Right lobe of liver (tissue), 6 donors: ENCODE results near the gene PSME2. TPM values are rescaled to one million over a fixed set of nuclear protein-coding genes. Genes with fewer than 3 reads are reported as not detected.
"Not testable (repeated sequence)": the region's sequence is repeated elsewhere in the genome, so short reads cannot be mapped to it uniquely, and the experiment has no call there.

Experiments used
- ATAC-seq, 4 donors: fragments of 200-7000 bp; cut with Tn5 transposase; one replicate each; pipeline ENCODE4 v1.9.1; 2020; ENCODE audit warnings: mild to moderate bottlenecking in 4 of 4, moderate library complexity in 4 of 4
- DNase-seq, 3 donors: peaks; one replicate each; pipeline ENCODE4 v3.0.0-alpha.2; 2020
- H3K27ac ChIP-seq, 3 donors: fragments of 200-600 bp; one replicate each; pipeline ENCODE4 v1.8.0; 2022
- H3K27me3 ChIP-seq, 2 donors: fragments of 200-600 bp; one replicate each; pipeline ENCODE4 v1.8.0; 2022
- H3K36me3 ChIP-seq, 4 donors: fragments of 200-600 bp; sonication (generic) in 1 of 4; one replicate each; pipeline versions ENCODE4 v1.5.1 to v1.8.0; 2017 to 2022; ENCODE audit warnings: control low read depth in 1 of 4
- H3K4me1 ChIP-seq, 4 donors: fragments of 200-600 bp; sonication (generic) in 1 of 4; one replicate each; pipeline versions ENCODE4 v1.5.1 to v1.8.0; 2017 to 2022; ENCODE audit warnings: control low read depth in 1 of 4
- H3K4me3 ChIP-seq, 3 donors: fragments of 200-600 bp; one replicate each; pipeline ENCODE4 v1.8.0; 2022
- H3K9me3 ChIP-seq, 4 donors: fragments of 200-600 bp; sonication (generic) in 1 of 4; one replicate each; pipeline versions ENCODE4 v1.5.1 to v1.8.0; 2017 to 2022; ENCODE audit warnings: control low read depth in 1 of 4
- POLR2A ChIP-seq: fragments of 450-650 bp; IDR thresholded peaks from one replicate; pipeline ENCODE4 v1.6.1; 2017; ENCODE audit warnings: antibody characterized with exemption, mild to moderate bottlenecking
- WGBS: methylation state at CpG from one replicate; pipeline ENCODE4 v1.1.6; 2018; ENCODE audit warnings: low coverage, low lambda C conversion rate; ENCODE audit not compliant: insufficient coverage; ENCODE audit errors: missing lambda C conversion rate; 5-methylcytosine and 5-hydroxymethylcytosine counted together
- intact Hi-C, 2 donors: fragments of 100-400 bp; cut with DNase I; formaldehyde crosslinking; loops; one replicate each; pipeline versions ENCODE4 v1.11.2 to v1.14.1; 2022
- total RNA-seq, 6 experiments: library from RNA; depleted of rRNA in 2 of 6; stranded (reverse); fragments of >200 nt in 2 of 6; fragmentation: NEBNext Ultra II Directional in 3 of 6; extraction: Animal tissue kit (Norgen Biotek cat#: 25700) in 3 of 6; gene quantifications; one replicate each; pipeline versions ENCODE4 v1.1.0 to v1.2.4, GENCODE V29; 2016 to 2023
- TF ChIP-seq, protein P1 (sequence below), 4 donors: fragments of 200-600 bp in 3 of 4; fragments of 450-650 bp in 1 of 4; IDR thresholded peaks; one replicate each; pipeline versions ENCODE4 v1.5.1 to v1.8.0; 2016 to 2022; ENCODE audit warnings: antibody characterized with exemption in 4 of 4, mild to moderate bottlenecking in 2 of 4
- donor health status: DM: no; HTN: yes; CAD: no.
- donor health status: DM: no; HTN: no; CAD: no.
- donor health status: DM: no; HTN: no; CAD: no.
- donor health status: DM: no; HTN: yes; CAD: no.
- donor health status: DM: no; HTN: yes; CAD: no.

PSME2 gene
- total RNA-seq, 6 experiments from 2014 or later: 66.1 to 142 (median 110) TPM

DNA sequence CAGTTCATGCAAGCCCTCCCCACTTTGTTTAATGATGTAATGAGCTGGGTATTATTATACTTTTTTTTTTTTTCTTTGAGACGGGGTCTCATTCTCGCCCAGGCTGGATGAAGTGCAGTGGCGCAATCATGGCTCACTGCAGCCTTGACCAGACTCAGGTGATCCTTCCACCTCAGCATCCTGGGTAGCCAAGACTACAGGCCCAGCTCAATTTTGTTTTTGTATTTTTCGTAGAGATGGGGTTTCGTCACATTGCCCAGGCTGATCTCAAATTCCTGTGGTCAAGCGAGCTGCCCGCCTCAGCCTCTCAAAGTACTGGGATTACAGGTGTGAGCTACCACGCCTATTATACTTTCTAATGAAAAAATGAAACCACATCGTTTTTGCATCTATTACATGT, 36.4 kb downstream of the PSME2 start:
- H3K27ac ChIP-seq: no peak overlapping the region
- intact Hi-C loops: no loop called here
- DNase-seq (no peak), ATAC-seq (no peak)
- peaks cover 0 to 61% (median 18%) of the 10 kb centered on the region in 4 donors for H3K4me1 ChIP-seq
- TF ChIP-seq, protein P1, sequence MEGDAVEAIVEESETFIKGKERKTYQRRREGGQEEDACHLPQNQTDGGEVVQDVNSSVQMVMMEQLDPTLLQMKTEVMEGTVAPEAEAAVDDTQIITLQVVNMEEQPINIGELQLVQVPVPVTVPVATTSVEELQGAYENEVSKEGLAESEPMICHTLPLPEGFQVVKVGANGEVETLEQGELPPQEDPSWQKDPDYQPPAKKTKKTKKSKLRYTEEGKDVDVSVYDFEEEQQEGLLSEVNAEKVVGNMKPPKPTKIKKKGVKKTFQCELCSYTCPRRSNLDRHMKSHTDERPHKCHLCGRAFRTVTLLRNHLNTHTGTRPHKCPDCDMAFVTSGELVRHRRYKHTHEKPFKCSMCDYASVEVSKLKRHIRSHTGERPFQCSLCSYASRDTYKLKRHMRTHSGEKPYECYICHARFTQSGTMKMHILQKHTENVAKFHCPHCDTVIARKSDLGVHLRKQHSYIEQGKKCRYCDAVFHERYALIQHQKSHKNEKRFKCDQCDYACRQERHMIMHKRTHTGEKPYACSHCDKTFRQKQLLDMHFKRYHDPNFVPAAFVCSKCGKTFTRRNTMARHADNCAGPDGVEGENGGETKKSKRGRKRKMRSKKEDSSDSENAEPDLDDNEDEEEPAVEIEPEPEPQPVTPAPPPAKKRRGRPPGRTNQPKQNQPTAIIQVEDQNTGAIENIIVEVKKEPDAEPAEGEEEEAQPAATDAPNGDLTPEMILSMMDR (IDR thresholded peaks at IDR 0.05): no peak
- no peak for TF ChIP-seq POLR2A
- WGBS: 76% methylated on average over 9 of the region's 9 CpGs
- no peaks in the 10 kb centered on the region for H3K36me3 ChIP-seq
- no peak overlapping the region for H3K4me3 ChIP-seq
- H3K27me3 ChIP-seq: no peaks in the 10 kb centered on the region
- no peaks in the 10 kb centered on the region for H3K9me3 ChIP-seq

DNA sequence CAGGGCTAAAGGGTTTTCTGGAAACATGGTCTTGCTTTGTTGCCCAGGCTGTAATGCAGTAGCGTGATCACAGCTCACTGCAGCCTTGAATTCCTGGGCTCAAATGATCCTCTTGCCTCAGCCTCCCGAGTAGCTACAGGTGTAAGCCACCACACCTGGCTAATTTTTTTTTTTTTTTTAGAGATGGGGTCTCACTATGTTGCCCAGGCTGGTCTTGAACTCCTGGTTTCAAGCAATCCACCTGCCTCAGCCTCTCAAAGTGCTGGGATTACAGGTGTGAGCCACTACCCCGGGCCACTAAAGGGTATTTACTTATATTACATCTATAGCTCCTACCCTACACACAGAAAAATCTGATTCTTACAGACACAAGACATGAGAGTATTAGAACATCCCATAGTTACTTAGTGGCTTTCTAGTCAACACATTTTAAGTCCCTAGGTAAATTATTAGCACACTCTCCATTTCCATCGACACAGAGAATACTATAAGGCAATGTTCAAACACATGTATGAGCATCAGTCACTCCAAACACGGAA, 38.0 kb downstream of the PSME2 start:
- peak overlapping the region in 1 of 3 donors; percentile 61 for H3K27ac ChIP-seq
- peaks cover 0 to 71% (median 22%) of the 10 kb centered on the region in 4 donors for H3K4me1 ChIP-seq
- WGBS: 39% methylated on average over 5 of the region's 5 CpGs

DNA sequence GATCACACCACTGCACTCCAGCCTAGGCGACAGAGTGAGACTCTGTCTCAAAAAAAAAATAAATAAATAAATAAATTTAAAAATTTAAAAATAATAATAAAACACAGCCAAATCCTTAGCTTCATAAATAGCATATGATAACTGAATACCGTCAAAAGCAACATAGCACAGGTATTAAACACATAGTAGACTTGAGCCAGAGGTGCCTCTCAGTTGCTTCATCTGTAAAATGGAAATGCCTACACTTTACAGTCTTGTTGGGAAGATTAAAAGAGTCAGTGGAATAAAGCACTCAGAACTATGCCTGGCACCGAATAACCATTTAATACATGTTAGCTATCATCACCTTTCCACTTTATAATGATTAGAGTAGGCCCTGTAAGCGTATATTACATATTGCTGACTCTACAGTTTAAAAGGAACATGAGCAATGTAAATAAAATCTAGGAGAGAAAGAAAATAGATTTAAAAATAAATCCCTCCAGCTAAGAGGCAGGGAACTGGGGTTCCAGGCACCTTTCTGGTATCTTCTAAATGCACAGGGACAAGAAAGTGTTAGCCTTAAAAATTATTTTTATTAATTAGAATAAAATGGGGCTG, 39.6 kb downstream of the PSME2 start:
- no peak overlapping the region for H3K4me3 ChIP-seq
- no peak for TF ChIP-seq POLR2A
- TF ChIP-seq, protein P1 (IDR thresholded peaks at IDR 0.05): no peak
- 48% methylated on average over 4 of the region's 4 CpGs for WGBS
- no peaks in the 10 kb centered on the region for H3K9me3 ChIP-seq
- H3K27ac ChIP-seq: peak overlapping the region in 1 of 3 donors; percentile 73
- peaks cover 0 to 84% (median 23%) of the 10 kb centered on the region in 4 donors for H3K4me1 ChIP-seq
- peaks cover 0 to 21% (median 4%) of the 10 kb centered on the region in 4 donors for H3K36me3 ChIP-seq
- ATAC-seq (no peak), DNase-seq (no peak)
- intact Hi-C loops: no loop called here
- no peaks in the 10 kb centered on the region for H3K27me3 ChIP-seq

More for the DNA sequence above, 38.0 kb downstream of the PSME2 start:
- no peak overlapping the region for H3K4me3 ChIP-seq
- TF ChIP-seq, protein P1 (IDR thresholded peaks at IDR 0.05): no peak
- no peak for TF ChIP-seq POLR2A
- H3K27me3 ChIP-seq: no peaks in the 10 kb centered on the region
- no peaks in the 10 kb centered on the region for H3K9me3 ChIP-seq
- ATAC-seq (no peak), DNase-seq (no peak)
- H3K36me3 ChIP-seq: peaks cover 0 to 8% (median 1%) of the 10 kb centered on the region in 4 donors
- intact Hi-C loops: no loop called here

DNA sequence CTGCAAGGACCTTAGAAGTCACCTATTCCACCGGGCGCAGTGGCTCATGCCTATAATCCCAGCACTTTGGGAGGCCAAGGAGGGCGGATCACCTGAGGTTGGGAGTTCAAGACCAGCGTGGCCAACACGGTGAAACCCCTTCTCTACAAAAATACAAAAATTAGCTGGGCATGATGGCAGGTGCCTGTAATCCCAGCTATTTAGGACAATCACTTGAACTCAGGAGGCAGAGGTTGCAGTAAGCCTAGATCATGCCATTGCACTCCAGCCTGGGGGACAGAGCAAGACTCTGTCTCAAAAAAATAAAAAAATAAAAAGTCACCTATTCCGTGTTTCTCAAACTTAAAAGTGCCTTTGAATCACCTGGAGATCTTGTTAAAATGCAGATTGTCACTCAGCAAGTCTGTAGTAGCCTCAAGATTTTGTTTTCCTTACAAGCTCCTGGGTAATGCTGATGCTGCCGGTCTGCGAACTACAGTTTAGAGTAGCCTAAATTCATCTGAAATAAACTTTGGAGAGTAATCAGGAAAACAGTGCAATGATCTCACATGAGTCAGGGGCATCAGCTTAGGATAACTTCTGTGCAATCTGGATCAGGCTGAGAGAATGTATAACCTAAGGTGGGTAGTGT, 40.7 kb downstream of the PSME2 start:
- ATAC-seq: peak in 2 of 4 donors; percentile 4 to 19
- H3K36me3 ChIP-seq: peaks cover 0 to 25% (median 4%) of the 10 kb centered on the region in 4 donors
- 39% methylated on average over 6 of the region's 8 CpGs for WGBS
- peak overlapping the region in 2 of 3 donors; percentile 19 to 73 for H3K27ac ChIP-seq
- H3K27me3 ChIP-seq, H3K9me3 ChIP-seq, H3K4me3 ChIP-seq, intact Hi-C loops, DNase-seq: not testable (repeated sequence)
- peaks cover 0 to 91% (median 20%) of the 10 kb centered on the region in 4 donors for H3K4me1 ChIP-seq

DNA sequence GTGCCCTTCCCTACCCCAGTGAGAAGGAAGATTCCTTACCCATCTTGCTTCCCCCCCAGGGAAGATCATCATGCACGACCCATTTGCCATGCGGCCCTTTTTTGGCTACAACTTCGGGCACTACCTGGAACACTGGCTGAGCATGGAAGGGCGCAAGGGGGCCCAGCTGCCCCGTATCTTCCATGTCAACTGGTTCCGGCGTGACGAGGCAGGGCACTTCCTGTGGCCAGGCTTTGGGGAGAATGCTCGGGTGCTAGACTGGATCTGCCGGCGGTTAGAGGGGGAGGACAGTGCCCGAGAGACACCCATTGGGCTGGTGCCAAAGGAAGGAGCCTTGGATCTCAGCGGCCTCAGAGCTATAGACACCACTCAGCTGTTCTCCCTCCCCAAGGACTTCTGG, 43.0 kb downstream of the PSME2 start:
- Histone ChIP-seq H3K9me3 (no peaks in the 10 kb centered on the region), H3K36me3 (peaks cover 0 to 48% (median 10%) of the 10 kb centered on the region in 4 donors), H3K4me1 (peaks cover 0 to 94% (median 21%) of the 10 kb centered on the region in 4 donors), H3K27me3 (no peaks in the 10 kb centered on the region), H3K4me3 (no peak overlapping the region), H3K27ac (peak overlapping the region in 1 of 3 donors; percentile 39)
- TF ChIP-seq, protein P1 (IDR thresholded peaks at IDR 0.05): no peak
- no peak for TF ChIP-seq POLR2A
- DNase-seq: no peak
- WGBS: 74% methylated on average over 6 of the region's 13 CpGs
- intact Hi-C loops: no loop called here
- peak in 1 of 4 donors; percentile 4 for ATAC-seq
